Endothelial cell of umbilical vein (primary cell): ENCODE data around the gene BRCA2. TPM values are rescaled to one million over a fixed set of nuclear protein-coding genes. Genes with fewer than 3 reads are reported as not detected.

Experiments
- BruUV-seq: library from RNA; stranded (reverse); fragments of 400-500 nt; replicated peaks from 2 replicates; lab custom pipeline; 2021; lab: Mats Ljungman, UMichigan
- CTCF ChIA-PET: fragments of 300-600, 350-600 bp; sonication (Branson Sonifier 250); formaldehyde crosslinking; loops from one replicate; lab custom pipeline; 2021; ENCODE audit warnings: antibody characterized with exemption, inconsistent platforms; lab: Charles Lee
- POLR2A ChIA-PET: fragments of 300-600, 350-600 bp; sonication (Branson Sonifier 250); formaldehyde crosslinking; loops from one replicate; lab custom pipeline; 2021; ENCODE audit warnings: antibody characterized with exemption, inconsistent platforms; lab: Charles Lee
- DNase-seq: peaks from one replicate; pipeline ENCODE4 v3.0.0-alpha.2; 2011; ENCODE audit warnings: low read depth, low spot score
- FAIRE-seq: peaks from 2 replicates; lab custom pipeline; 2011; peaks lifted over from hg19 to GRCh38; lab: Jason Lieb, UNC
- H2AFZ ChIP-seq: 2 replicates; pipeline ENCODE4 v1.6.0; 2012; ENCODE audit warnings: low read depth, low read length, control low read depth, inconsistent platforms
- H3K27ac ChIP-seq: 2 replicates; pipeline ENCODE4 v1.5.1; 2011; ENCODE audit warnings: low read depth, mild to moderate bottlenecking, control low read depth, low read length, moderate library complexity; ENCODE audit not compliant: insufficient read depth
- H3K27me3 ChIP-seq, 2 experiments: 2 replicates each; pipeline versions ENCODE4 v1.6.0 to v1.6.1; 2011; ENCODE audit warnings: low read length in 2 of 2, mixed read lengths in 1 of 2; ENCODE audit not compliant: control insufficient read depth in 2 of 2, insufficient read depth in 2 of 2
- H3K36me3 ChIP-seq, 2 experiments: 2 replicates in 1 of 2; 3 replicates in 1 of 2; pipeline ENCODE4 v1.5.1; 2011; ENCODE audit warnings: low read length in 2 of 2, mild to moderate bottlenecking in 1 of 2, moderate library complexity in 1 of 2; ENCODE audit not compliant: control insufficient read depth in 2 of 2, insufficient read depth in 2 of 2; ENCODE audit errors: extremely low read depth in 1 of 2
- H3K4me1 ChIP-seq: 3 replicates; pipeline ENCODE4 v1.5.1; 2011; ENCODE audit warnings: mild to moderate bottlenecking, low read length; ENCODE audit not compliant: control insufficient read depth, insufficient read depth; ENCODE audit errors: extremely low read depth
- H3K4me2 ChIP-seq: 2 replicates; pipeline ENCODE4 v1.6.1; 2011; ENCODE audit warnings: low read length, control low read depth, mixed read lengths; ENCODE audit not compliant: insufficient read depth
- H3K4me3 ChIP-seq, 3 experiments: fragments of 200-600 bp in 1 of 3; sonication (generic), shearing (Covaris generic) in 1 of 3; replicated peaks in 1 of 3; 2 replicates each; pipeline ENCODE4 v1.5.1; 2011 to 2016; ENCODE audit warnings: control low read depth in 3 of 3, low read length in 3 of 3, mild to moderate bottlenecking in 2 of 3, inconsistent platforms in 1 of 3, low read depth in 1 of 3, moderate library complexity in 1 of 3; ENCODE audit not compliant: insufficient read depth in 1 of 3
- H3K79me2 ChIP-seq: 2 replicates; pipeline ENCODE4 v1.6.0; 2012; ENCODE audit warnings: low read length, inconsistent platforms; ENCODE audit not compliant: control insufficient read depth, insufficient read depth
- H3K9ac ChIP-seq: replicated peaks from 2 replicates; pipeline ENCODE3; 2011; ENCODE audit warnings: low read length, control low read depth; ENCODE audit not compliant: insufficient read depth; ENCODE audit errors: extremely low read depth
- H3K9me1 ChIP-seq: replicated peaks from 3 replicates; pipeline ENCODE4 v1.6.0; 2011; ENCODE audit warnings: mild to moderate bottlenecking, low read length; ENCODE audit not compliant: control insufficient read depth, insufficient read depth; ENCODE audit errors: extremely low read depth
- H3K9me3 ChIP-seq: replicated peaks from 2 replicates; pipeline ENCODE4 v1.5.1; 2012; ENCODE audit warnings: low read length, inconsistent platforms; ENCODE audit not compliant: control insufficient read depth, insufficient read depth
- H4K20me1 ChIP-seq: replicated peaks from 2 replicates; pipeline ENCODE3; 2011; ENCODE audit warnings: mild to moderate bottlenecking, low read length; ENCODE audit not compliant: control insufficient read depth, insufficient read depth; ENCODE audit errors: extremely low read depth
- CTCF ChIP-seq, 2 donors: IDR thresholded peaks; 1 replicate in 1 of 2; 2 replicates in 1 of 2; pipeline ENCODE4 v1.5.1; 2011; ENCODE audit warnings: low read length in 2 of 2, mild to moderate bottlenecking in 2 of 2, moderate library complexity in 2 of 2, control low read depth in 1 of 2, inconsistent platforms in 1 of 2, low read depth in 1 of 2; ENCODE audit not compliant: insufficient read depth in 1 of 2; ENCODE audit errors: extremely low read depth in 1 of 2
- EZH2 ChIP-seq: IDR thresholded peaks from 2 replicates; pipeline ENCODE4 v1.6.1; 2012; ENCODE audit warnings: borderline replicate concordance, low read depth, mild to moderate bottlenecking, moderate library complexity, low read length, inconsistent platforms; ENCODE audit not compliant: severe bottlenecking
- FOS ChIP-seq: IDR thresholded peaks from 2 replicates; pipeline ENCODE4 v1.6.1; 2011; ENCODE audit warnings: mild to moderate bottlenecking, low read length, moderate library complexity, borderline replicate concordance; ENCODE audit not compliant: insufficient read depth
- GATA2 ChIP-seq: IDR thresholded peaks from 2 replicates; pipeline ENCODE4 v1.7.0; 2011; ENCODE audit warnings: low read depth, mild to moderate bottlenecking, moderate library complexity, mixed read lengths, low read length; ENCODE audit not compliant: insufficient read length, insufficient read depth
- JUN ChIP-seq: IDR thresholded peaks from 2 replicates; pipeline ENCODE4 v1.6.1; 2011; ENCODE audit warnings: borderline replicate concordance, low read depth; ENCODE audit not compliant: insufficient read length, insufficient read depth
- MAX ChIP-seq: IDR thresholded peaks from 2 replicates; pipeline ENCODE4 v1.6.1; 2011; ENCODE audit not compliant: insufficient read depth, insufficient read length
- MYC ChIP-seq: IDR thresholded peaks from one replicate; pipeline ENCODE4 v1.6.1; 2011; ENCODE audit warnings: mild to moderate bottlenecking, low read depth, low read length
- POLR2A ChIP-seq: IDR thresholded peaks from 2 replicates; pipeline ENCODE4 v1.6.1; 2012; ENCODE audit warnings: low read depth, mild to moderate bottlenecking, control low read depth, low read length
- POLR2AphosphoS5 ChIP-seq: IDR thresholded peaks from 2 replicates; pipeline ENCODE4 v1.6.1; 2012; ENCODE audit warnings: low read depth, mild to moderate bottlenecking, control low read depth, low read length, moderate library complexity; ENCODE audit not compliant: insufficient read depth
- dilution Hi-C: fragments of 300-500 bp; cut with MboI; formaldehyde crosslinking; loops from one replicate; pipeline ENCODE4 v1.15.0; 2019; ENCODE audit warnings: low sequenced_read_pairs; ENCODE audit not compliant: extremely low pct_ligation_motif_present
- intact Hi-C: fragments of 100-400 bp; cut with micrococcal nuclease; formaldehyde crosslinking; loops from one replicate; pipeline ENCODE4 v1.10.0; 2022
- polyA plus RNA-seq, 4 experiments: library from polyadenylated mRNA; depleted of rRNA in 3 of 4; stranded (reverse) in 3 of 4; unstranded in 1 of 4; fragments of >200 nt; gene quantifications; 2 replicates each; pipeline versions ENCODE4 v1.2.1 to v1.2.3, GENCODE V29; 2011 to 2012; ENCODE audit warnings: missing spikeins in 1 of 4
- total RNA-seq: library from RNA; stranded (reverse); gene quantifications from 2 replicates; pipeline ENCODE4 v1.2.3, GENCODE V29; 2021

The BRCA2 gene
- total and polyA plus RNA-seq, 2 donors (not counting 3 experiments of a cell fraction or from before 2014, with no cell fraction given), result 2.9 to 17.5 TPM

GRCh38 chr13:32310134-32310706, 5.1 kb upstream of the BRCA2 start:
- no peak overlapping the region for H3K9ac ChIP-seq
- H4K20me1 ChIP-seq, result no peaks in the 10 kb centered on the region
- peaks cover 14% of the 10 kb centered on the region for H3K4me1 ChIP-seq
- intact Hi-C loops (loop anchor here (1.0 to 10.0 kb wide), 6 partner anchors 26 to 400 kb away; partner anchors contain the start of gene N4BP2L2), dilution Hi-C loops (no loop called here)
- H3K27ac ChIP-seq, result no peak overlapping the region
- ChIA-PET POLR2A (no interaction called here), CTCF (interaction anchor here (3.2 to 5.6 kb wide), 2 partner anchors 64 kb away, joined by 31 to 47 read pairs; no protein-coding TSS in a partner anchor)
- FAIRE-seq (peak; percentile 78), DNase-seq (peak; percentile 72)
- no peaks in the 10 kb centered on the region for H3K9me1 ChIP-seq
- no TSS peak for BruUV-seq
- H3K36me3 ChIP-seq, result no peaks in the 10 kb centered on the region
- peak overlapping the region; percentile 95 for H2AFZ ChIP-seq
- H3K9me3 ChIP-seq, result no peaks in the 10 kb centered on the region
- H3K4me2 ChIP-seq, result peak overlapping the region; percentile 72
- no peaks in the 10 kb centered on the region for H3K27me3 ChIP-seq
- H3K79me2 ChIP-seq, result no peaks in the 10 kb centered on the region
- H3K4me3 ChIP-seq, result no peak overlapping the region
- TF ChIP-seq MYC, result no peak
- peak; percentile 56 to 60 for TF ChIP-seq CTCF (IDR thresholded peaks at IDR 0.05; ENCODE audit: extremely low read depth in 1 of 2, insufficient read depth in 1 of 2, low read depth in 1 of 2, low read length in 2 of 2)

GRCh38 chr13:32311188-32311897, 4.0 kb upstream of the BRCA2 start:
- H3K9ac ChIP-seq, result no peak overlapping the region
- FAIRE-seq (no peak), DNase-seq (no peak)
- POLR2A ChIA-PET, result no interaction called here
- peaks cover 3% of the 10 kb centered on the region for H3K79me2 ChIP-seq
- dilution Hi-C loops (no loop called here), intact Hi-C loops (loop anchor here (10.0 kb wide), 1 partner anchor 223 kb away; the partner anchor contains the start of gene N4BP2L2)
- no TSS peak for BruUV-seq
- no peaks in the 10 kb centered on the region for H3K36me3 ChIP-seq
- no peak overlapping the region for H3K4me2 ChIP-seq
- no peaks in the 10 kb centered on the region for H4K20me1 ChIP-seq
- no peak overlapping the region for H2AFZ ChIP-seq
- TF ChIP-seq EZH2, result no peak
- TF ChIP-seq MAX, result no peak
- no peak for TF ChIP-seq GATA2
- no peak for TF ChIP-seq JUN
- no peak for TF ChIP-seq FOS
- no peak for TF ChIP-seq CTCF (IDR thresholded peaks at IDR 0.05; ENCODE audit: extremely low read depth in 1 of 2, insufficient read depth in 1 of 2, low read depth in 1 of 2, low read length in 2 of 2)
- TF ChIP-seq POLR2A, result no peak
- no peak for TF ChIP-seq POLR2AphosphoS5
- no peak for TF ChIP-seq MYC
- no peak overlapping the region for H3K4me3 ChIP-seq
- H3K27ac ChIP-seq, result no peak overlapping the region
- no peaks in the 10 kb centered on the region for H3K9me3 ChIP-seq
- CTCF ChIA-PET, result interaction anchor here (0.8 to 3.2 kb wide), 4 partner anchors 65 to 401 kb away, joined by 3 to 31 read pairs (median 8); no protein-coding TSS in a partner anchor
- H3K9me1 ChIP-seq, result no peaks in the 10 kb centered on the region
- no peaks in the 10 kb centered on the region for H3K27me3 ChIP-seq
- H3K4me1 ChIP-seq, result peaks cover 17% of the 10 kb centered on the region
